ENCODE measurements around the gene ADCK1. TPM values are rescaled to one million over a fixed set of nuclear protein-coding genes. Genes with fewer than 3 reads are reported as not detected.

Gene ADCK1
- total RNA-seq, 1 experiment from 2014 or later: 19.0 TPM

DNA sequence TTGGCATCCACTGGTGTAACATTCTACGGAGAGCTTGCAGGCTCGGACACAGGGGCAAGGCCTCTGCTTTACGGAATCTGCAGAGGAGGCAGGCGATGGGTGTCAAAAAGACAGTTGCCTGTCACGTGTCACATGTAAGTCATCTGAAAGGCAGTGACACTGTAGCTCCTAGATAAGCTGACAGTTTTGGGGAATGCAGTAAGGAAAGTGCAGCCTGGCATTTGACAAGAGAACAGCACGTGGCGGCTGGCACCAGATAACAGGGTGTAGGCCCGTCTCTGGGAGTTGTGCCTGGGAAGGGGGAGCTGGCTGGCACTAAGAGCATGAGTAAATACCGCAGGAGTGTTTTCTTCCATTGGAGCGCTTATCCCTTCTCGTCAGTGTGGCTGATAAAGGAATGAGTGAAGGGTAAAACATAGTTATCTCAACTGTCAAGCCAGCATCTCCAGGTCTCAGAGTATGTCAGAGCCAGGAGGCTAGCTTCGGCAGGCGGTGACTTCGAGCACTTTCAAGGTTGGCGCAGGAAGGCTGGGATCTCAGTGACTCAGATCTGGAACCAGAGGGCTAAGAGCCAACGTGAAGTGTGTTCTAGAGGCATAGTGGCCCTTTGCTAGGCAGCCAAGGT, 26.1 kb downstream of the ADCK1 start:
- no peaks in the 10 kb centered on the region for H4K20me1 ChIP-seq (ENCODE audit: insufficient read depth)
- no peaks in the 10 kb centered on the region for H3K36me3 ChIP-seq (ENCODE audit: low read depth)
- H3K4me3 ChIP-seq: no peak overlapping the region
- no peak overlapping the region for H3K4me2 ChIP-seq
- CTCF ChIA-PET: interaction anchor here (0.6 kb wide), 1 partner anchor 466 kb away, joined by 5 read pairs; no protein-coding TSS in a partner anchor
- no peak for DNase-seq
- no peak for TF ChIP-seq EZH2 (IDR thresholded peaks at IDR 0.05; ENCODE audit: low read depth)
- TF ChIP-seq, protein P1, sequence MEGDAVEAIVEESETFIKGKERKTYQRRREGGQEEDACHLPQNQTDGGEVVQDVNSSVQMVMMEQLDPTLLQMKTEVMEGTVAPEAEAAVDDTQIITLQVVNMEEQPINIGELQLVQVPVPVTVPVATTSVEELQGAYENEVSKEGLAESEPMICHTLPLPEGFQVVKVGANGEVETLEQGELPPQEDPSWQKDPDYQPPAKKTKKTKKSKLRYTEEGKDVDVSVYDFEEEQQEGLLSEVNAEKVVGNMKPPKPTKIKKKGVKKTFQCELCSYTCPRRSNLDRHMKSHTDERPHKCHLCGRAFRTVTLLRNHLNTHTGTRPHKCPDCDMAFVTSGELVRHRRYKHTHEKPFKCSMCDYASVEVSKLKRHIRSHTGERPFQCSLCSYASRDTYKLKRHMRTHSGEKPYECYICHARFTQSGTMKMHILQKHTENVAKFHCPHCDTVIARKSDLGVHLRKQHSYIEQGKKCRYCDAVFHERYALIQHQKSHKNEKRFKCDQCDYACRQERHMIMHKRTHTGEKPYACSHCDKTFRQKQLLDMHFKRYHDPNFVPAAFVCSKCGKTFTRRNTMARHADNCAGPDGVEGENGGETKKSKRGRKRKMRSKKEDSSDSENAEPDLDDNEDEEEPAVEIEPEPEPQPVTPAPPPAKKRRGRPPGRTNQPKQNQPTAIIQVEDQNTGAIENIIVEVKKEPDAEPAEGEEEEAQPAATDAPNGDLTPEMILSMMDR (conservative IDR thresholded peaks at IDR 0.05): no peak
- H3F3A ChIP-seq (ENCODE audit: insufficient read depth, low read depth): no peaks in the 10 kb centered on the region
- no TSS peak for BruUV-seq (replicated peaks)
- H3K27ac ChIP-seq: no peak overlapping the region
- intact Hi-C loops (cut with micrococcal nuclease; ENCODE audit: unreplicated experiment): no loop called here
- H3K79me2 ChIP-seq (ENCODE audit: low read depth): no peaks in the 10 kb centered on the region
- no peaks in the 10 kb centered on the region for H3K27me3 ChIP-seq (ENCODE audit: insufficient read depth, low read depth)
- no peaks in the 10 kb centered on the region for H3K9me3 ChIP-seq (ENCODE audit: insufficient read depth, low read depth)
- H2AFZ ChIP-seq: no peak overlapping the region
- POLR2A ChIA-PET (ENCODE audit: unreplicated experiment): no interaction called here
- 0 out of 2 replicates have a peak, but pooled peaks cover 8% of the 10 kb centered on the region for H3K4me1 ChIP-seq (replicated peaks; ENCODE audit: insufficient read depth)
- no peaks in the 10 kb centered on the region for H3K9me2 ChIP-seq (ENCODE audit: insufficient read depth)

DNA sequence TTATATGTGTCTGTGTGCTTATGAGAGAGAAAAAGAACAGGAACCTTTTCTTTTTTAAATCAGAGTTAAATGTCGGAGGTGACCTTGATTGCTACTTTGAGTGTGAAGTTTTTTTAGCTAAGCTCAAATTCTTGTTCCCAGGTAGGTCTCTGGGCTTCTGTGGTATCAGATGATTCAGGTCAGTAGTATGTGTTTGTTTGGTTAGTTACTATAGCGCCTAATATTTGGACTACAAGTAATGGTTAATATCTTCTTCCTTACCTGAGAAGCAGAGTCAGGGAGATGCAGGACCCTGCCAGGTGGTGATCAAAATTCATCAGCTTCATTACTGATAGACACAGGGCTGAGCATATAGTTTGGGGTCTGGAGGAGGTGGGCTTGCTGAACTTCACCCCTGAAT, 30.8 kb downstream of the ADCK1 start:
- Histone ChIP-seq H3K4me2 (no peak overlapping the region), H2AFZ (no peak overlapping the region), H3K9me2 (ENCODE audit: insufficient read depth) (no peaks in the 10 kb centered on the region), H3K4me3 (no peak overlapping the region), H4K20me1 (ENCODE audit: insufficient read depth) (no peaks in the 10 kb centered on the region), H3K36me3 (ENCODE audit: low read depth) (no peaks in the 10 kb centered on the region), H3K27me3 (ENCODE audit: insufficient read depth, low read depth) (no peaks in the 10 kb centered on the region), H3K9me3 (ENCODE audit: insufficient read depth, low read depth) (no peaks in the 10 kb centered on the region), H3K4me1 (replicated peaks; ENCODE audit: insufficient read depth) (0 out of 2 replicates have a peak, but pooled peaks cover 8% of the 10 kb centered on the region), H3F3A (ENCODE audit: insufficient read depth, low read depth) (no peaks in the 10 kb centered on the region), H3K79me2 (ENCODE audit: low read depth) (no peaks in the 10 kb centered on the region), H3K27ac (no peak overlapping the region)
- ChIA-PET POLR2A (ENCODE audit: unreplicated experiment) (interaction anchor here (0.6 kb wide), 2 partner anchors 733 to 881 kb away, joined by 3 to 4 read pairs; no protein-coding TSS in a partner anchor), CTCF (interaction anchor here (0.6 to 1.2 kb wide), 2 partner anchors 30 to 360 kb away, joined by 3 to 4 read pairs; no protein-coding TSS in a partner anchor)
- peak; percentile 20 to 91 for DNase-seq
- intact Hi-C loops (cut with micrococcal nuclease; ENCODE audit: unreplicated experiment): no loop called here
- BruUV-seq (replicated peaks): no TSS peak
- TF ChIP-seq, protein P1 (conservative IDR thresholded peaks at IDR 0.05): no peak
- TF ChIP-seq EZH2 (IDR thresholded peaks at IDR 0.05; ENCODE audit: low read depth): no peak

DNA sequence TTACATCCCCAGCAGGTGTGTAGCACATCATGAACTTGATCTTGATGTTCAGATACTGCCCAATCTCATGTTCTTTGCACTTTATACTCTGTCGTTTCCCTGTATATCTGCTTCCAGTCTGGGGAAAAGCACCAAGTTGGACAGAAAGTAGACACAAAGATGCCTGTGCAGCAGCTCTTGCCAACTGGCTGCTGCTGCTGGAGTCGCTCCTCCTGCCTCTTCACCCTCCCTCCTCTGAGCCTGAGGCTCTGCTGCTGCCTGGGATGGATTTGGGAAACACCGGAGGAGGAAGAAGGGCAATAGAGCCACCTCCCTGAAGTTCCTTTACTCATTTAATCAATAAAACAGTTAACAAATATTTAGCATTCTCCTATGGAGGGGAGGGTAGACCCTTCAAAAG, 32.4 kb downstream of the ADCK1 start:
- no TSS peak for BruUV-seq (replicated peaks)
- intact Hi-C loops (cut with micrococcal nuclease; ENCODE audit: unreplicated experiment): no loop called here
- Histone ChIP-seq H3K27me3 (ENCODE audit: insufficient read depth, low read depth) (no peaks in the 10 kb centered on the region), H3K4me3 (no peak overlapping the region), H3K36me3 (ENCODE audit: low read depth) (no peaks in the 10 kb centered on the region), H3K9me2 (ENCODE audit: insufficient read depth) (no peaks in the 10 kb centered on the region), H3K4me2 (no peak overlapping the region), H3K4me1 (replicated peaks; ENCODE audit: insufficient read depth) (0 out of 2 replicates have a peak, but pooled peaks cover 8% of the 10 kb centered on the region), H3K9me3 (ENCODE audit: insufficient read depth, low read depth) (no peaks in the 10 kb centered on the region), H2AFZ (no peak overlapping the region), H3K79me2 (ENCODE audit: low read depth) (no peaks in the 10 kb centered on the region), H3K27ac (no peak overlapping the region), H3F3A (ENCODE audit: insufficient read depth, low read depth) (no peaks in the 10 kb centered on the region), H4K20me1 (ENCODE audit: insufficient read depth) (no peaks in the 10 kb centered on the region)
- CTCF ChIA-PET: no interaction called here
- no peak for TF ChIP-seq EZH2 (IDR thresholded peaks at IDR 0.05; ENCODE audit: low read depth)
- TF ChIP-seq, protein P1 (conservative IDR thresholded peaks at IDR 0.05): no peak
- no peak for DNase-seq
- POLR2A ChIA-PET (ENCODE audit: unreplicated experiment): no interaction called here

Measured in PC-9 (cell line).